K562 (cell line): Measurements from ENCODE around the gene CTBS. TPM values are rescaled to one million over a fixed set of nuclear protein-coding genes. Genes with fewer than 3 reads are reported as not detected.

Experiments
- BACH1 ChIP-seq: fragments of 200-800 bp; sonication (Bioruptor generic); IDR thresholded peaks from 2 replicates; pipeline ENCODE4 v1.6.1; 2016; ENCODE audit warnings: missing genetic modification characterization, missing compliant biosample characterization
- CBX1 ChIP-seq: sonication (generic); IDR thresholded peaks from 2 replicates; pipeline ENCODE4 v1.6.1; 2016; ENCODE audit warnings: antibody characterized with exemption, low read depth, mild to moderate bottlenecking
- CREB3L1 ChIP-seq: fragments of 450-650 bp; IDR thresholded peaks from 2 replicates; pipeline ENCODE4 v1.6.1; 2014; ENCODE audit warnings: low read depth, mild to moderate bottlenecking, moderate library complexity, borderline replicate concordance
- ETV6 ChIP-seq, 3 experiments: fragments of 150-350 bp in 1 of 3; sonication (generic) in 1 of 3; formaldehyde crosslinking in 1 of 3; IDR thresholded peaks; 2 replicates each; pipeline versions ENCODE4 v1.6.1 to v1.8.0; 2014 to 2022; ENCODE audit warnings: borderline replicate concordance in 2 of 3, low read depth in 2 of 3, antibody characterized with exemption in 1 of 3, low read length in 1 of 3, mild to moderate bottlenecking in 1 of 3, missing genetic modification reagents in 1 of 3
- KAT7 ChIP-seq: sonication (generic); formaldehyde crosslinking; IDR thresholded peaks from 2 replicates; pipeline ENCODE4 v1.8.0; 2022; ENCODE audit warnings: missing genetic modification reagents, mild to moderate bottlenecking, borderline replicate concordance
- NCOA6 ChIP-seq: fragments of 450-650 bp; IDR thresholded peaks from 2 replicates; pipeline ENCODE4 v1.6.1; 2017; ENCODE audit warnings: mild to moderate bottlenecking
- POLR2A ChIP-seq: fragments of 450-650 bp; conservative IDR thresholded peaks from 2 replicates; pipeline ENCODE4 v1.6.1; 2016
- RBFOX2 ChIP-seq: fragments of 200-400 bp; formaldehyde crosslinking; IDR thresholded peaks from 2 replicates; pipeline ENCODE4 v1.6.1; 2017; ENCODE audit warnings: low read depth, mild to moderate bottlenecking, low read length, moderate library complexity
- RBM22 ChIP-seq: fragments of 200-400 bp; formaldehyde crosslinking; IDR thresholded peaks from 2 replicates; pipeline ENCODE4 v1.6.1; 2018; ENCODE audit warnings: low read length, low read depth; ENCODE audit not compliant: poor library complexity, severe bottlenecking
- SMARCB1 ChIP-seq: IDR thresholded peaks from 2 replicates; pipeline ENCODE4 v1.6.1; 2011; ENCODE audit warnings: improper control_type of control experiment, low read depth; ENCODE audit not compliant: insufficient read length
- TAF1 ChIP-seq: IDR thresholded peaks from 2 replicates; pipeline ENCODE4 v1.6.1; 2011; ENCODE audit warnings: mild to moderate bottlenecking, low read length, moderate library complexity; ENCODE audit not compliant: insufficient read depth, control insufficient read depth, severe bottlenecking; ENCODE audit errors: extremely low read depth
- ZBTB17 ChIP-seq: fragments of 450-650 bp; formaldehyde crosslinking; IDR thresholded peaks from 2 replicates; pipeline ENCODE4 v1.4.0; 2020; ENCODE audit warnings: mild to moderate bottlenecking
- ZBTB8A ChIP-seq: fragments of 450-650 bp; IDR thresholded peaks from 2 replicates; pipeline ENCODE4 v1.6.1; 2018; ENCODE audit warnings: mild to moderate bottlenecking, moderate library complexity; ENCODE audit not compliant: partially characterized antibody
- ZFP30 ChIP-seq: fragments of 250-450 bp; sonication (Bioruptor Pico); IDR thresholded peaks from 2 replicates; pipeline ENCODE4 v1.8.0; 2022; ENCODE audit warnings: moderate library complexity, mild to moderate bottlenecking, inconsistent platforms, borderline replicate concordance
- ZHX1 ChIP-seq: fragments of 150-350 bp; conservative IDR thresholded peaks from 2 replicates; pipeline ENCODE4 v1.6.1; 2014; ENCODE audit warnings: low read length
- ZKSCAN8 ChIP-seq: fragments of 200-800 bp; sonication (Bioruptor generic); IDR thresholded peaks from 2 replicates; pipeline ENCODE4 v1.6.1; 2016; ENCODE audit warnings: missing genetic modification characterization, missing compliant biosample characterization
- ZNF184 ChIP-seq: sonication (generic); formaldehyde crosslinking; IDR thresholded peaks from 2 replicates; pipeline ENCODE4 v1.5.0; 2020; ENCODE audit warnings: missing genetic modification reagents
- ZNF217 ChIP-seq: sonication (generic); formaldehyde crosslinking; IDR thresholded peaks from 2 replicates; pipeline ENCODE4 v1.8.0; 2022; ENCODE audit warnings: mild to moderate bottlenecking, missing genetic modification reagents
- ZNF23 ChIP-seq: fragments of 250-450 bp; sonication (Bioruptor Pico); IDR thresholded peaks from 2 replicates; pipeline ENCODE4 v1.4.0; 2020; ENCODE audit warnings: mild to moderate bottlenecking
- ZNF280B ChIP-seq: fragments of 250-450 bp; sonication (Bioruptor Pico); IDR thresholded peaks from 2 replicates; pipeline ENCODE4 v1.5.1; 2021; ENCODE audit warnings: mild to moderate bottlenecking
- polyA plus RNA-seq, 8 experiments: library from polyadenylated mRNA; depleted of rRNA in 4 of 8; stranded (reverse) in 5 of 8; unstranded in 3 of 8; fragments of >200 nt; fragmentation: Nextera tagmentation in 2 of 8; fragmentation: Illumina TruSeq in 1 of 8; extraction: Ambion mirVana in 2 of 8; extraction: Trizol in 1 of 8; gene quantifications; 2 replicates each; pipeline versions ENCODE4 v1.2.1 to v1.2.3, GENCODE V29; 2011 to 2014; ENCODE audit warnings: inconsistent platforms in 1 of 8, missing spikeins in 1 of 8
- total RNA-seq, 7 experiments: library from RNA; depleted of rRNA in 6 of 7; stranded (reverse); fragments of >200 nt in 6 of 7; fragmentation: Illumina TruSeq in 2 of 7; extraction: Trizol in 2 of 7; gene quantifications; 2 replicates each; pipeline versions ENCODE4 v1.2.1 to v1.2.3, GENCODE V29; 2011 to 2021; ENCODE audit warnings: low replicate concordance in 1 of 7

The CTBS gene
- total and polyA plus RNA-seq, 9 of the 15 experiments (the other 6 are each of a cell fraction or from before 2014, with no cell fraction given), result 3.0 to 19.8 (median 9.9) TPM

- TF ChIP-seq CBX1, result peak; percentile 91; the same call in 1 of the 2 replicates
- TF ChIP-seq TAF1, result peak; percentile 86
- no peak for TF ChIP-seq ZHX1
- no peak for TF ChIP-seq ZNF184 (CRISPR knock-in tag)
- no peak for TF ChIP-seq BACH1 (tag)
- TF ChIP-seq ZKSCAN8 (CRISPR knock-in tag), result no peak
- peak; percentile 91 for TF ChIP-seq POLR2A
- peak; percentile 32 for TF ChIP-seq SMARCB1
- no peak for TF ChIP-seq ZBTB8A
- TF ChIP-seq ZNF217 (CRISPR knock-in tag), result no peak
- TF ChIP-seq RBM22, result no peak
- TF ChIP-seq ZNF280B (CRISPR knock-in tag), result no peak
- TF ChIP-seq CREB3L1, result peak; percentile 58; the same call in 1 of the 2 replicates
- TF ChIP-seq RBFOX2, result peak; percentile 97
- TF ChIP-seq ZFP30, result no peak
- TF ChIP-seq KAT7 (CRISPR knock-in tag), result 0 out of 2 replicates have a peak, but pooled peaks have one; percentile 54
- TF ChIP-seq ETV6 (IDR thresholded peaks at IDR 0.05; ENCODE audit: borderline replicate concordance in 1 of 2, low read depth in 2 of 2, low read length in 1 of 2), result no peak
- TF ChIP-seq ETV6 (CRISPR knock-in tag; IDR thresholded peaks at IDR 0.05; ENCODE audit: borderline replicate concordance), result no peak
- TF ChIP-seq ZNF23 (CRISPR knock-in tag), result no peak
- peak; percentile 47; the same call in 1 of the 2 replicates for TF ChIP-seq ZBTB17 (CRISPR knock-in tag)
- no peak for TF ChIP-seq NCOA6
Observed at GRCh38 chr1:84573967-84574842, at the start of gene CTBS (continued).
